Testis (tissue), 2 donors: ENCODE results near the gene TBC1D16.

Source experiments
- POLR2A ChIP-seq: fragments of 450-650 bp; IDR thresholded peaks from one replicate; pipeline ENCODE4 v1.6.1; 2017; ENCODE audit warnings: antibody characterized with exemption, mild to moderate bottlenecking, moderate library complexity
- TF ChIP-seq, protein P1 (sequence below), 3 experiments: fragments of 450-650 bp in 2 of 3; fragments of 200-600 bp in 1 of 3; sonication (generic) in 1 of 3; IDR thresholded peaks; one replicate each; pipeline ENCODE4 v1.5.1; 2016 to 2019; ENCODE audit warnings: antibody characterized with exemption in 3 of 3, mild to moderate bottlenecking in 2 of 3, moderate library complexity in 1 of 3

DNA sequence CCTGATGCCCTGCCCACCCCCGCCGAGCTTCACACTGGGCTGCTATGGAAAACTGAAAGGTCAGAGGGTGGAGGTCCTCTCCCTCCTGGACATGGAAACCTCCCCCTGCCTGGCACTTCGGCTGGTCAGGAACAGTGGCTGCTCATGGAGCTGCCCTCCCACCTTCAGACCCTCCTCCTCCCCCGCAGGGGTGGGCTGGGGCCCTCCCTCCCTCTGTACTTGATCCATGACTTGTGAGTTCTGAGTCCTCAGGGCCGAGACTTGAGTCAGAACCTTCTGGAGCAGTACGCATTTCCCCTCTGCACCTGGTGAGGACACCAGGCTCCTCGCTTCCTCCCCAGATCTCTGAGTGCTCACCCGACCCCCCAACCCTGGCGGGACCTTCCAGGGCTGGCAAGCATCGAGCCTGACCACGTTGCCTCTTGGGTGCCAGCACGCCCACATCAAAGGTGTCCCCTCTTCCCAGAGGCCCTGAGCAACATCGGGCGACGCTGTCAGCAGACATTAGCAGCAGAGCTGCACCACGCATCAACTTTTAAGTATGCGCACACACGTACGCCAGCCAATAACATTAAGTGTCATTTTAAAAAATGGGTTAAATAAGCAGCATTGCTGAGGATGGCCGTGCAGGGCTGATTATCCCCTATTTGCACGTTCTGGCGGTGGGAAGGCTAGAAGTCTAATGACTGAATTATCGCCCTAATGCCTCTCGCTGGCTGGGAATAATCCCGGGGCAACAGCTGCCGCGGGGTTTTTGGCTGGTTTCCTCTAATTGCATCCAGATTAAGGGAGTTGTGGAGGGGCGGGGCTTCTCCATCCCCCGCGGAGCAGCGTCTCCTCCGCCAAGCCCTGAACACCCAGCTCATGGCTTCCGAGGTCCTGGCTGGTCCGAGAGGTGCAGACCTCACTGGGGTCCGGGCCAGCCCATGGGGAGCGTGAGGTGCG, 98.0 kb downstream of the TBC1D16 start:
- TF ChIP-seq, protein P1, sequence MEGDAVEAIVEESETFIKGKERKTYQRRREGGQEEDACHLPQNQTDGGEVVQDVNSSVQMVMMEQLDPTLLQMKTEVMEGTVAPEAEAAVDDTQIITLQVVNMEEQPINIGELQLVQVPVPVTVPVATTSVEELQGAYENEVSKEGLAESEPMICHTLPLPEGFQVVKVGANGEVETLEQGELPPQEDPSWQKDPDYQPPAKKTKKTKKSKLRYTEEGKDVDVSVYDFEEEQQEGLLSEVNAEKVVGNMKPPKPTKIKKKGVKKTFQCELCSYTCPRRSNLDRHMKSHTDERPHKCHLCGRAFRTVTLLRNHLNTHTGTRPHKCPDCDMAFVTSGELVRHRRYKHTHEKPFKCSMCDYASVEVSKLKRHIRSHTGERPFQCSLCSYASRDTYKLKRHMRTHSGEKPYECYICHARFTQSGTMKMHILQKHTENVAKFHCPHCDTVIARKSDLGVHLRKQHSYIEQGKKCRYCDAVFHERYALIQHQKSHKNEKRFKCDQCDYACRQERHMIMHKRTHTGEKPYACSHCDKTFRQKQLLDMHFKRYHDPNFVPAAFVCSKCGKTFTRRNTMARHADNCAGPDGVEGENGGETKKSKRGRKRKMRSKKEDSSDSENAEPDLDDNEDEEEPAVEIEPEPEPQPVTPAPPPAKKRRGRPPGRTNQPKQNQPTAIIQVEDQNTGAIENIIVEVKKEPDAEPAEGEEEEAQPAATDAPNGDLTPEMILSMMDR (IDR thresholded peaks at IDR 0.05), result no peak
- no peak for TF ChIP-seq POLR2A
